ENCODE measurements around the gene ADPRS.

ADPRS gene

GRCh38 chr1:36088577-36089392, at the start of gene ADPRS:
TSS of gene ADPRS (plus strand) at chr1:36088892. CDS start at chr1:36088905, 13 bp downstream.
- DNase-seq (peak; percentile 92), ATAC-seq (ENCODE audit: insufficient read depth, low read depth) (peak; percentile 87)
- H3K4me1 ChIP-seq (ENCODE audit: insufficient read depth, low read length), result peaks cover 44% of the 10 kb centered on the region
- TF ChIP-seq CTCF (IDR thresholded peaks at IDR 0.05; ENCODE audit: borderline replicate concordance, extremely low read depth, low read length, poor library complexity, severe bottlenecking) (peak; percentile 99), EZH2 (IDR thresholded peaks at IDR 0.05; ENCODE audit: borderline replicate concordance, low read depth, low read length, severe bottlenecking) (no peak)
- H3K27me3 ChIP-seq (ENCODE audit: insufficient read depth, low read length, poor library complexity), result peaks cover 9% of the 10 kb centered on the region
- peak within 1 kb of the TSS; percentile 83 for H3K9ac ChIP-seq (ENCODE audit: low read depth, low read length)
- peaks cover 40% of the 10 kb centered on the region for H3K79me2 ChIP-seq (ENCODE audit: insufficient read depth, low read length)
- peak within 1 kb of the TSS; percentile 96 for H3K4me2 ChIP-seq (ENCODE audit: insufficient read depth, low read length)
- peaks cover 23% of the 10 kb centered on the region for H4K20me1 ChIP-seq (ENCODE audit: insufficient read depth, low read length)
- peaks cover 33% of the 10 kb centered on the region for H3K36me3 ChIP-seq (ENCODE audit: insufficient read depth, low read length)
- H3K4me3 ChIP-seq (ENCODE audit: low read depth in 1 of 2, low read length in 2 of 2), result peak within 1 kb of the TSS; percentile 65 to 85
- H2AFZ ChIP-seq (ENCODE audit: low read depth, low read length), result peak within 1 kb of the TSS; percentile 96
- H3K9me3 ChIP-seq (ENCODE audit: insufficient read depth, low read length, severe bottlenecking), result no peaks in the 10 kb centered on the region
- peak within 1 kb of the TSS; percentile 78 for H3K27ac ChIP-seq (ENCODE audit: low read length)

- Histone ChIP-seq H3K4me1 (ENCODE audit: insufficient read depth, low read length) (no peaks in the 10 kb centered on the region), H3K27me3 (ENCODE audit: insufficient read depth, low read length, poor library complexity) (no peaks in the 10 kb centered on the region), H3K4me3 (ENCODE audit: low read depth in 1 of 2, low read length in 2 of 2) (no peak overlapping the region), H4K20me1 (ENCODE audit: insufficient read depth, low read length) (no peaks in the 10 kb centered on the region), H3K9me3 (ENCODE audit: insufficient read depth, low read length, severe bottlenecking) (no peaks in the 10 kb centered on the region), H3K9ac (ENCODE audit: low read depth, low read length) (no peak overlapping the region), H3K27ac (ENCODE audit: low read length) (no peak overlapping the region), H3K79me2 (ENCODE audit: insufficient read depth, low read length) (no peaks in the 10 kb centered on the region), H2AFZ (ENCODE audit: low read depth, low read length) (no peak overlapping the region), H3K36me3 (ENCODE audit: insufficient read depth, low read length) (peaks cover 34% of the 10 kb centered on the region), H3K4me2 (ENCODE audit: insufficient read depth, low read length) (no peak overlapping the region)
- no peak for ATAC-seq (ENCODE audit: insufficient read depth, low read depth)
- no peak for DNase-seq
- TF ChIP-seq EZH2 (IDR thresholded peaks at IDR 0.05; ENCODE audit: borderline replicate concordance, low read depth, low read length, severe bottlenecking), result no peak
These were observed 48.5 kb upstream of the ADPRS start for GRCh38 chr1:36040238-36040637.

GRCh38 chr1:36051821-36052220, 36.9 kb upstream of the ADPRS start:
- H3K79me2 ChIP-seq (ENCODE audit: insufficient read depth, low read length), result no peaks in the 10 kb centered on the region
- H3K27me3 ChIP-seq (ENCODE audit: insufficient read depth, low read length, poor library complexity), result no peaks in the 10 kb centered on the region
- ATAC-seq (ENCODE audit: insufficient read depth, low read depth) (no peak), DNase-seq (no peak)
- H3K36me3 ChIP-seq (ENCODE audit: insufficient read depth, low read length), result peaks cover 12% of the 10 kb centered on the region
- H3K27ac ChIP-seq (ENCODE audit: low read length), result no peak overlapping the region
- H3K9me3 ChIP-seq (ENCODE audit: insufficient read depth, low read length, severe bottlenecking), result no peaks in the 10 kb centered on the region
- no peak overlapping the region for H2AFZ ChIP-seq (ENCODE audit: low read depth, low read length)
- H3K4me3 ChIP-seq (ENCODE audit: low read depth in 1 of 2, low read length in 2 of 2), result no peak overlapping the region
- no peak for TF ChIP-seq EZH2 (IDR thresholded peaks at IDR 0.05; ENCODE audit: borderline replicate concordance, low read depth, low read length, severe bottlenecking)
- TF ChIP-seq CTCF (IDR thresholded peaks at IDR 0.05; ENCODE audit: borderline replicate concordance, extremely low read depth, low read length, poor library complexity, severe bottlenecking), result no peak
- H3K9ac ChIP-seq (ENCODE audit: low read depth, low read length), result no peak overlapping the region
- no peak overlapping the region for H3K4me2 ChIP-seq (ENCODE audit: insufficient read depth, low read length)
- H3K4me1 ChIP-seq (ENCODE audit: insufficient read depth, low read length), result no peaks in the 10 kb centered on the region
- H4K20me1 ChIP-seq (ENCODE audit: insufficient read depth, low read length), result no peaks in the 10 kb centered on the region

- Histone ChIP-seq H3K4me2 (ENCODE audit: insufficient read depth, low read length) (no peak overlapping the region), H3K9ac (ENCODE audit: low read depth, low read length) (no peak overlapping the region), H3K36me3 (ENCODE audit: insufficient read depth, low read length) (peaks cover 12% of the 10 kb centered on the region), H2AFZ (ENCODE audit: low read depth, low read length) (no peak overlapping the region), H4K20me1 (ENCODE audit: insufficient read depth, low read length) (no peaks in the 10 kb centered on the region), H3K27ac (ENCODE audit: low read length) (no peak overlapping the region), H3K79me2 (ENCODE audit: insufficient read depth, low read length) (no peaks in the 10 kb centered on the region), H3K9me3 (ENCODE audit: insufficient read depth, low read length, severe bottlenecking) (no peaks in the 10 kb centered on the region), H3K4me3 (ENCODE audit: low read depth in 1 of 2, low read length in 2 of 2) (no peak overlapping the region), H3K4me1 (ENCODE audit: insufficient read depth, low read length) (no peaks in the 10 kb centered on the region), H3K27me3 (ENCODE audit: insufficient read depth, low read length, poor library complexity) (no peaks in the 10 kb centered on the region)
- ATAC-seq (ENCODE audit: insufficient read depth, low read depth) (no peak), DNase-seq (no peak)
- no peak for TF ChIP-seq CTCF (IDR thresholded peaks at IDR 0.05; ENCODE audit: borderline replicate concordance, extremely low read depth, low read length, poor library complexity, severe bottlenecking)
- TF ChIP-seq EZH2 (IDR thresholded peaks at IDR 0.05; ENCODE audit: borderline replicate concordance, low read depth, low read length, severe bottlenecking), result no peak
These were observed 34.7 kb upstream of the ADPRS start for GRCh38 chr1:36053978-36054377.

Data from DND-41 (cell line).